Esophagus squamous epithelium (tissue), 5 donors: ENCODE results near the gene VOPP1. TPM values are rescaled to one million over a fixed set of nuclear protein-coding genes. Genes with fewer than 3 reads are reported as not detected.

Experiments
- DNase-seq: peaks from one replicate; lab custom pipeline; 2025; lab: John Stamatoyannopoulos, UW
- H3K27ac ChIP-seq, 4 donors: fragments of 200-600 bp; sonication (generic); one replicate each; pipeline ENCODE4 v1.5.1; 2016 to 2019; ENCODE audit warnings: mild to moderate bottlenecking in 1 of 4
- H3K27me3 ChIP-seq, 4 donors: fragments of 200-600 bp; sonication (generic); 1 replicate in 3 of 4; 2 replicates in 1 of 4; pipeline versions ENCODE4 v1.5.1 to v1.6.0; 2017 to 2021; ENCODE audit warnings: antibody characterized with exemption in 1 of 4
- H3K36me3 ChIP-seq, 3 donors: fragments of 200-600 bp; sonication (generic); one replicate each; pipeline ENCODE4 v1.5.1; 2016 to 2019
- H3K4me1 ChIP-seq, 3 donors: fragments of 200-600 bp; sonication (generic); one replicate each; pipeline ENCODE4 v1.5.1; 2017 to 2019
- H3K4me3 ChIP-seq, 4 donors: fragments of 200-600 bp; sonication (generic); 1 replicate in 3 of 4; 2 replicates in 1 of 4; pipeline ENCODE4 v1.5.1; 2016 to 2019; ENCODE audit warnings: mild to moderate bottlenecking in 2 of 4, moderate library complexity in 1 of 4
- H3K9me3 ChIP-seq, 3 donors: fragments of 200-600 bp; sonication (generic); one replicate each; pipeline ENCODE4 v1.5.1; 2016 to 2019
- CTCF ChIP-seq, 6 experiments: fragments of 450-650 bp in 4 of 6; fragments of 200-600 bp in 2 of 6; sonication (generic) in 2 of 6; IDR thresholded peaks; one replicate each; pipeline ENCODE4 v1.5.1; 2016 to 2019; ENCODE audit warnings: antibody characterized with exemption in 6 of 6, mild to moderate bottlenecking in 4 of 6, moderate library complexity in 4 of 6
- POLR2A ChIP-seq, 4 donors: fragments of 450-650 bp; IDR thresholded peaks; one replicate each; pipeline ENCODE4 v1.6.1; 2017; ENCODE audit warnings: antibody characterized with exemption in 4 of 4, mild to moderate bottlenecking in 4 of 4, moderate library complexity in 3 of 4
- WGBS, 2 donors: methylation state at CpG; one replicate each; pipeline ENCODE4 v1.1.5; 2018; 5-methylcytosine and 5-hydroxymethylcytosine counted together
- intact Hi-C: fragments of 100-400 bp; cut with DNase I; formaldehyde crosslinking; loops from one replicate; pipeline ENCODE4 v1.15.0; 2022
- total RNA-seq, 4 donors: library from RNA; depleted of rRNA; stranded (reverse); fragments of >200 nt; gene quantifications; one replicate each; pipeline ENCODE4 v1.1.0, GENCODE V29; 2016
- donor health status: DM: yes; HTN: yes; CAD: no.

The VOPP1 gene
- total RNA-seq, 4 donors from 2014 or later = 13.9 to 26.5 (median 19.2) TPM

GRCh38 chr7:55509322-55509721, 63.0 kb downstream of the VOPP1 start:
- Histone ChIP-seq H3K4me3 (no peak overlapping the region), H3K27me3 (no peaks in the 10 kb centered on the region), H3K9me3 (no peaks in the 10 kb centered on the region), H3K4me1 (peaks cover 0 to 9% (median 5%) of the 10 kb centered on the region in 3 donors), H3K27ac (no peak overlapping the region), H3K36me3 (peaks cover 0 to 8% (median 0%) of the 10 kb centered on the region in 3 donors)
- intact Hi-C loops = no loop called here
- no peak for DNase-seq
- WGBS, 2 donors = 40 to 46% methylated on average over 1 of the region's 1 CpG
- TF ChIP-seq CTCF (IDR thresholded peaks at IDR 0.05) = no peak
- TF ChIP-seq POLR2A (IDR thresholded peaks at IDR 0.05) = no peak

GRCh38 chr7:55508221-55509011, 63.9 kb downstream of the VOPP1 start:
- intact Hi-C loops = no loop called here
- Histone ChIP-seq H3K4me1 (peaks cover 0 to 10% (median 5%) of the 10 kb centered on the region in 3 donors), H3K27me3 (no peaks in the 10 kb centered on the region), H3K4me3 (no peak overlapping the region), H3K36me3 (peaks cover 0 to 8% (median 0%) of the 10 kb centered on the region in 3 donors), H3K27ac (no peak overlapping the region), H3K9me3 (no peaks in the 10 kb centered on the region)
- TF ChIP-seq CTCF (IDR thresholded peaks at IDR 0.05) (no peak), POLR2A (IDR thresholded peaks at IDR 0.05) (no peak)
- DNase-seq = no peak
- WGBS, 2 donors = 81 to 88% methylated on average over 5 of the region's 5 CpGs

- no peaks in the 10 kb centered on the region for H3K27me3 ChIP-seq
- no peak for TF ChIP-seq CTCF (IDR thresholded peaks at IDR 0.05)
- TF ChIP-seq POLR2A (IDR thresholded peaks at IDR 0.05) = no peak
- H3K36me3 ChIP-seq = peaks cover 0 to 4% (median 0%) of the 10 kb centered on the region in 3 donors
- peaks cover 0 to 10% (median 5%) of the 10 kb centered on the region in 3 donors for H3K4me1 ChIP-seq
- H3K27ac ChIP-seq = no peak overlapping the region
- no peak for DNase-seq
- intact Hi-C loops = no loop called here
- no peaks in the 10 kb centered on the region for H3K9me3 ChIP-seq
- 90 to 95% methylated on average over 3 to 4 of the region's 5 CpGs for WGBS, 2 donors
- H3K4me3 ChIP-seq = no peak overlapping the region
Measured at GRCh38 chr7:55507743-55508142, 64.6 kb downstream of the VOPP1 start.

GRCh38 chr7:55504967-55505658, 67.2 kb downstream of the VOPP1 start:
- no peak overlapping the region for H3K4me3 ChIP-seq
- intact Hi-C loops = no loop called here
- no peaks in the 10 kb centered on the region for H3K9me3 ChIP-seq
- 91 to 97% methylated on average over 8 of the region's 10 CpGs for WGBS, 2 donors
- no peak for TF ChIP-seq POLR2A (IDR thresholded peaks at IDR 0.05)
- TF ChIP-seq CTCF (IDR thresholded peaks at IDR 0.05) = no peak
- no peaks in the 10 kb centered on the region for H3K27me3 ChIP-seq
- H3K4me1 ChIP-seq = peaks cover 0 to 10% (median 5%) of the 10 kb centered on the region in 3 donors
- no peak for DNase-seq
- no peak overlapping the region for H3K27ac ChIP-seq
- no peaks in the 10 kb centered on the region for H3K36me3 ChIP-seq
